Lower leg skin (tissue), 3 donors: ENCODE measurements around the gene FCN3.

Experiments used
- POLR2A ChIP-seq, 2 donors: fragments of 450-650 bp; IDR thresholded peaks; one replicate each; pipeline ENCODE4 v1.6.1; 2016 to 2017; ENCODE audit warnings: antibody characterized with exemption in 2 of 2, mild to moderate bottlenecking in 1 of 2, moderate library complexity in 1 of 2
- TF ChIP-seq, protein P1 (sequence below), 3 donors: fragments of 450-650 bp; IDR thresholded peaks; one replicate each; pipeline ENCODE4 v1.5.1; 2016; ENCODE audit warnings: antibody characterized with exemption in 3 of 3, mild to moderate bottlenecking in 3 of 3, moderate library complexity in 2 of 3

DNA sequence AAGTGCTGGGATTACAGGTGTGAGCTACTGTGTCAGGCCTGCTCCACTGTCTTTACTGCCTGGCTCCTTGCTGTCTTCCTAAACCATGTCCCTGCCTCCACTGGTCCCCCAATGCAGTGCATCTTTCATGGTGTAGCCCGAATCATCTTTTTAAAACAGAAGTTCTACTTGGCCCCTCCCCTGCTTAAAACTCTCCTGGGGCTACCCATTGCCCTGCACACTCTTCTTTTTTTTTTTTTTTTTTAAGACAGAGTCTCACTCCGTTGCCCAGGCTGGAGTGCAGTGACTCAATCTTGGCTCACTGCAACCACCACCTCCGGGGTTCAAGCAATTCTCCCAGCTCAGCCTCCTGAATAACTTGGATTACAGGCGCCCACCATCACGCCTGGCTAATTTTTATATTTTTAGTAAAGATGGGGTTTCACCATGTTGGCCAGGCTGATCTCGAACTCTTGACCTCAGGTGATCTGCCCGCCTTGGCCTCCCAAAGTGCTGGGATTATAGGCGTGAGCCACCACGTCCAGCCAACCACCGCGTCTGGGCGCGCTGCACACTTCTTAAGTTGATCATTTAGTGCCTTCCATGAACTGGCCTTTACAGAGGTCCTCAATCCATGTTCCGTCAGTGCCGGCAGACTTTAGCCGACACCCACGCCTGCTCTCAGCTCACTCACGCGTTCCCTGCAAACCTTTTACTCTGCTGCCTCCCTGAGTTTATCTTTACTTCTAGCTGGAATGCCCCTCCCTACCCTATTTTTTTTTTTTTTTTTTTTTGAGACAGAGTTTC, 2.4 kb downstream of the FCN3 start:
- TF ChIP-seq, protein P1, sequence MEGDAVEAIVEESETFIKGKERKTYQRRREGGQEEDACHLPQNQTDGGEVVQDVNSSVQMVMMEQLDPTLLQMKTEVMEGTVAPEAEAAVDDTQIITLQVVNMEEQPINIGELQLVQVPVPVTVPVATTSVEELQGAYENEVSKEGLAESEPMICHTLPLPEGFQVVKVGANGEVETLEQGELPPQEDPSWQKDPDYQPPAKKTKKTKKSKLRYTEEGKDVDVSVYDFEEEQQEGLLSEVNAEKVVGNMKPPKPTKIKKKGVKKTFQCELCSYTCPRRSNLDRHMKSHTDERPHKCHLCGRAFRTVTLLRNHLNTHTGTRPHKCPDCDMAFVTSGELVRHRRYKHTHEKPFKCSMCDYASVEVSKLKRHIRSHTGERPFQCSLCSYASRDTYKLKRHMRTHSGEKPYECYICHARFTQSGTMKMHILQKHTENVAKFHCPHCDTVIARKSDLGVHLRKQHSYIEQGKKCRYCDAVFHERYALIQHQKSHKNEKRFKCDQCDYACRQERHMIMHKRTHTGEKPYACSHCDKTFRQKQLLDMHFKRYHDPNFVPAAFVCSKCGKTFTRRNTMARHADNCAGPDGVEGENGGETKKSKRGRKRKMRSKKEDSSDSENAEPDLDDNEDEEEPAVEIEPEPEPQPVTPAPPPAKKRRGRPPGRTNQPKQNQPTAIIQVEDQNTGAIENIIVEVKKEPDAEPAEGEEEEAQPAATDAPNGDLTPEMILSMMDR (IDR thresholded peaks at IDR 0.05), result no peak
- TF ChIP-seq POLR2A (IDR thresholded peaks at IDR 0.05), result no peak
